Myocyte (in vitro differentiated cells): ENCODE results near the gene CACTIN. TPM values are rescaled to one million over a fixed set of nuclear protein-coding genes. Genes with fewer than 3 reads are reported as not detected.
"Not testable (repeated sequence)": the region's sequence is repeated elsewhere in the genome, so short reads cannot be mapped to it uniquely, and the experiment has no call there.

ENCODE experiments used
- DNase-seq: peaks from one replicate; pipeline ENCODE4 v3.0.0-alpha.2; 2012; ENCODE audit warnings: low read depth
- total RNA-seq: library from RNA; depleted of rRNA; stranded (reverse); fragments of >200 nt; gene quantifications from 2 replicates; pipeline ENCODE4 v1.2.3, GENCODE V29; 2014

Gene CACTIN
- total RNA-seq, 1 donor from 2014 or later = 33.8 TPM

- no peak for DNase-seq
These were observed 53.3 kb downstream of the CACTIN start for GRCh38 chr19:3573162-3573857.

GRCh38 chr19:3572855-3573161, 53.8 kb downstream of the CACTIN start, which contains the start of gene HMG20B:
HMG20B (plus strand) TSS chr19:3572944; CDS start chr19:3573310, 366 bp downstream.
- no peak for DNase-seq

- DNase-seq = peak; percentile 100
These were observed 54.3 kb downstream of the CACTIN start for GRCh38 chr19:3572132-3572854.

- no peak for DNase-seq
These were observed 56.0 kb downstream of the CACTIN start for GRCh38 chr19:3570606-3571011.

GRCh38 chr19:3570042-3570441, 56.5 kb downstream of the CACTIN start:
- DNase-seq = not testable (repeated sequence)

GRCh38 chr19:3565139-3565538, 61.5 kb downstream of the CACTIN start:
- peak; percentile 30 for DNase-seq

GRCh38 chr19:3563709-3564524, 62.7 kb downstream of the CACTIN start:
- no peak for DNase-seq

Other genes with a start within 250 kb of the CACTIN start
- gene SMIM24, start 146.3 kb downstream of the CACTIN start, total RNA-seq = not detected in 2 replicates
- not detected in 2 replicates for gene SMIM44, start 143.3 kb downstream of the CACTIN start, total RNA-seq
- 17.5 and 24.1 TPM in 2 replicates for gene DOHH, start 126.1 kb downstream of the CACTIN start, total RNA-seq
- 33.8 and 49.4 TPM in 2 replicates for gene FZR1, start 120.5 kb downstream of the CACTIN start, total RNA-seq
- not detected in 2 replicates for gene TEKTIP1, start 87.6 kb downstream of the CACTIN start, total RNA-seq
- gene MFSD12, start 69.2 kb downstream of the CACTIN start, total RNA-seq = 107 and 146 TPM in 2 replicates
- 99.9 and 102 TPM in 2 replicates for gene HMG20B, start 53.8 kb downstream of the CACTIN start, total RNA-seq
- gene GIPC3, start 41.3 kb downstream of the CACTIN start, total RNA-seq = 0.19 and 0.31 TPM in 2 replicates
- gene TBXA2R, start 19.9 kb downstream of the CACTIN start, total RNA-seq = 0.16 and 0.26 TPM in 2 replicates
- 17.9 and 22.8 TPM in 2 replicates for gene PIP5K1C, start 73.7 kb upstream of the CACTIN start, total RNA-seq
- not detected in 2 replicates for gene TJP3, start 81.6 kb upstream of the CACTIN start, total RNA-seq
- 23.3 and 35.0 TPM in 2 replicates for gene APBA3, start 134.9 kb upstream of the CACTIN start, total RNA-seq
- gene MRPL54, start 135.9 kb upstream of the CACTIN start, total RNA-seq = 30.4 and 41.9 TPM in 2 replicates
- gene RAX2, start 145.4 kb upstream of the CACTIN start, total RNA-seq = not detected in 2 replicates
- gene MATK, start 159.6 kb upstream of the CACTIN start, total RNA-seq = not detected in 2 replicates
- gene ZFR2, start 242.2 kb upstream of the CACTIN start, total RNA-seq = not detected in 2 replicates